HG02798 (cell line): ENCODE data around the gene TSR1.
"Not testable (repeated sequence)": the region's sequence is repeated elsewhere in the genome, so short reads cannot be mapped to it uniquely, and the experiment has no call there.

Source experiments
- ATAC-seq: cut with Tn5 transposase; IDR thresholded peaks from one replicate; pipeline ENCODE4 v1.9.1; 2021; ENCODE audit warnings: mild to moderate bottlenecking; ENCODE audit not compliant: unreplicated experiment, poor library complexity

TSR1 gene

DNA sequence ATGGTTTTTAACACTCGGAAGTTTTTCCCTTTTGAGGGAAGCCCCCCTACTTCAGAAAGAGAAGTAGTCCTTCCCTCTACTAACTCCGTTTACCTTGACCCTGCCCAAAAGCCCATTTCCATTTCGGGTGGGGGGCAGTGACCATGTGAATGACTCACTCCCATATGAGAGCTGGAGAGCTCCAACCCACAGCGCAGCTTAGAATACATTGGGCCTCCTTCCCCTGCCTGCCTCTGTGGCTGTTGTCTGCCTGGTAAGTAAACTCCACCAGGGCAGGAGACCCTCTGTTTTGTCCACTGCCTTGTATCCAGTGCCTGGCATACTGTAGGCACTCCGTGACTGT lies 2.0 kb upstream of the TSR1 start:
- ATAC-seq: no peak

DNA sequence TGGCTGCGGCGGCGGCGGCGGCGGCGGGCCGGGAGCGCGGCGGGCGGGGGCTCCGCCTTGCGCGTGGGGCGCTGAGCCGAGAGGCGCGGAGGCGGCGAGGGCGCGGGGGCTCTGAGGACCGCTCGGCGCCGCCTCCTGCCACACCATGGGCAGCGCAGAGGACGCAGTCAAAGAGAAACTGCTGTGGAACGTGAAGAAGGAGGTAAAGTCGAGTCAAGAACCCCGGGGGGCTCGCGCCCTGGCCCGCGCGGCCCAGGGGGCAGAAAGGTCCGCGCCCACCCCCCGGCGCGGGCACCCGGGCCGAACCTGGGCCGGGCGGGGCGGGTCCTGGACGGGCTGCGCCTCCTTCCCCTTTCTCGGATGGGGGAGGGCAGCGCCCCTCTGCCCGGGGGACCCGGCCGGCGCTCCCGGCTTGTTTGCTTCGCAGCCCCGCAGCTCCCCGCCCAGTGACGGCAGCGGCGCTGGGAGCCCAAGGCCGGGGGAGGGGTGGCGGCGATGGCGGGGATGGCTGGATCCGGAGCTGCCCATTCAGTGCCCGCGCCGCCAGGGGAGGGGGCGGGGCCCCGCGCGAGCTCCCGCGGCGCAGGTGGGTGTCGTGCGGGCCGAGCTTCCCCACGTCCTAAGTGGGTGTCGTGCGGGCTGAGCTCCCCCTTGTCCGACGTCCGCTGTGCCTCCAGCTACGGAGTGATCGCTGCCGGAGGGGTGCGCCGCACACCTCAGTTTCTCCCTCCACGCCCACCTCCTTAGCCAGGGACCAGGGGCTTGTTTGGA lies 1.5 kb upstream of the TSR1 start:
- ATAC-seq: peak; percentile 33

GRCh38 chr17:2336852-2337543 lies 741 bp upstream of the TSR1 start, which contains the start of gene SGSM2:
SGSM2 (plus strand) TSS chr17:2337501; CDS start chr17:2337689, 188 bp downstream.
- ATAC-seq: peak; percentile 37

DNA sequence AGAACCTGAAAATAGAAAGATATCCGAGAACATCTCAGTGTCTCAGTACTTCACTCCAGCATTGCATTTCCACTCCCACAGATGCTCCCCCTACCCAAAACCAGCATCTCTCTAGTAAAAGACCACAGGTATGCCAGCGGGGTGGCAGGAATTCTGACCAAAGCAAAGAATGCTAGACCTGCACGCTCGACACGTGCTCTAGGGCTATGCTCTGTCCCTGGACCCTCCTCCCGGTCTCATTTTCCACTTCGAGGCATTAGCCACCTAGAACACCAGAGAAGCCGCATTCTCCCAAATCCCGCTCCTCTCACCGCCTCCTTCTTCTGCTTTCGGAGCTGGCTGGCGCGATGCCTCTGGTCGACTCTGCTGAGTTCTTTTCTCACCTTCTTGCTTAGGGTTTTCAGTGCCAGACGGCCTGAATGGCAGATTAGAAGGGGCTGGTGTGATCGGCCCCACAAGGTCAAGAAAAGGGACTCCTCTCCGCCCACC lies 487 bp downstream of the TSR1 start:
- no peak for ATAC-seq

DNA sequence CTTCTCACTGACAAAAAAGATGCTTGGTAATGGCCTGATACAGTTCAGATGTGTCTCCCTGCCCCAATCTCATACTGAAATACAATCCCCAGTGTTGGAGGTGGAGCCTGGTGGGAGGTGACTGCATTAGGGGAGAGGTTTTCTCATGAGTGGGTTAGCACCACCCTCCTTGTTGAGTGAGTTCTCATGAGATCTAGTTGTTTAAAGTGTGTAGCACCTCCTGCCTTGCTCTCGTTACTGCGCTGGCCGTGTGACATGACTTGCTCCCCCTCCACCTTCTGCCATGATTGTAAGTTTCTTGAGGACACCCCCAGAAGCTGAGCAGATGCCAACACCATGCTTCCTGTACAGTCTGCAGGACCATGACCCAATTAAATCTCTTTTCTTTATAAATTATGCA lies 5.0 kb downstream of the TSR1 start:
- no peak for ATAC-seq

DNA sequence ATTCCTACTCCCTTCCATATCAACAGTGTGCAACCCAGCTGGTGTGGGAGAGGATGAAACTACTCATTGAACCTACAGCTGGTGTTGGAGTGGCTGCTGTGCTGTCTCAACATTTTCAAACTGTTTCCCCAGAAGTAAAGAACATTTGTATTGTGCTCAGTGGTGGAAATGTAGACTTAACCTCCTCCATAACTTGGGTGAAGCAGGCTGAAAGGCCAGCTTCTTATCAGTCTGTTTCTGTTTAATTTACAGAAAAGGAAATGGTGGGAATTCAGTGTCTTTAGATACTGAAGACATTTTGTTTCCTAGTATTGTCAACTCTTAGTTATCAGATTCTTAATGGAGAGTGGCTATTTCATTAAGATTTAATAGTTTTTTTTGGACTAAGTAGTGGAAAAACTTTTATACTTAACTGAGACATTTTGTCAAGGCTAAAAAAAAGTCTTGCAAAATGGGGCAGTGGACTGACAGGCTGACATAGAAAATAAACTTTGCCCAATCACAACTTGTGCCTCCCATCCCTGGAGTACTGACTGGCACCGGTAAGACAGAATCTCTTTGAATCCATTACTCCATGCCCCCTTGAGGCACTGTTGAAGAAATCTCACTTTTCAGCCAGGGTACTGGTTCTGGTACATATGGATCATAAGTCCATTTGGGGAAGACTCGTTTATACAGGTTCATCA lies 12.5 kb downstream of the TSR1 start:
- ATAC-seq: no peak

DNA sequence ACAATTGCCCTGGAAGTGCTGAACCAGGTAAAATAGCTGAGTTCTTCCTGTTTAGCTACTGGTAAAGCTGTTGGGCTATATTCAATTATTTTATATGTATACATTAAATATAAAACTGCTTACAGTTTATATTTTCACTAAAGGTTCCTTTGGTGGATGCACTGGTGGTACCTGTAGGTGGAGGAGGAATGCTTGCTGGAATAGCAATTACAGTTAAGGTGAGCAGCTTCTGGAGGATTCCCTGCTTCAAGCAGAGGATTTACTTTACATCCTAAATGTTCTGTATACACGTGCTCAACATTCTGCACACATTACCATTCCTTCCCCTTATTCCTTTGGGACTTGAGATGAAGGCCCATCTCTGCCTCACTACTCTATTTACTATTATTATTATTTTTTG lies 14.9 kb downstream of the TSR1 start:
- ATAC-seq: no peak

DNA sequence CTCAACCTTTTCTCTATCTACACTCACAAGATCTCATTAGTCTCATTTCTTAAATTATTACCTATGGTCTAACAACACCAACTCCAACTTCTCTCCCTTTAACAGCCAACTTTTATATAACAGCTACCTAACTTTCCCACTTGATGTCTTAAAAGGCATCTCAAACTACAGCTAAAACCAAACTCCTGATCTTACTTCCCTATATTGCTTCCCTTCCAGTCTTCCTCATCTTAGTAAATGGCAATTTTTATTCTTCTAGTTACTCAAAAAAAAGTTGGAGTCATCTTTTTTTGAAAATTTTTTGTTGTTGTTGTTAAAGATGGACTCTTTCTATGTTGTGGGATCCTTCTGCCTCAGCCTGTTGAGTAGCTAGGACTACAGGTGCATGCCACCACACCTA lies 17.2 kb downstream of the TSR1 start:
- no peak for ATAC-seq

GRCh38 chr17:2317796-2318195 lies 18.5 kb downstream of the TSR1 start:
- ATAC-seq: no peak

DNA sequence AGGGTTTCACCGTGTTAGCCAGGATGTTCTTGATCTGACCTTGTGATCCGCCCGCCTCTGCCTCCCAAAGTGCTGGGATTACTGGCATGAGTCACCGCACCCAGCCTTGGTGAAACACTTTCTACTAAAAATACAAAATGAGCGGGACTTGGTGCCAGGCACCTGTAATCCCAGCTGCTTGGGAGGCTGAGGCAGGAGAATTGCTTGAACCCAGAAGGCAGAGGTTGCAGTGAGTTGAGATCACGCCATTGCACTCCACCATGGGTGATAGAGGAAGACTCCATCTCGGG lies 19.4 kb downstream of the TSR1 start:
- ATAC-seq: not testable (repeated sequence)

GRCh38 chr17:2312736-2313135 lies 23.5 kb downstream of the TSR1 start:
- no peak for ATAC-seq

- ATAC-seq: no peak
These were observed 26.7 kb downstream of the TSR1 start for GRCh38 chr17:2309338-2310154.

GRCh38 chr17:2304931-2305330 lies 31.3 kb downstream of the TSR1 start:
- no peak for ATAC-seq

- ATAC-seq: peak; percentile 87
These were observed 32.8 kb downstream of the TSR1 start, which contains the start of the genes SMG6 and SRR for GRCh38 chr17:2303204-2304188. SMG6 (minus strand) TSS chr17:2303785; CDS start chr17:2303720, 65 bp downstream. SRR (plus strand) TSS chr17:2303950; CDS start chr17:2315561, 11,611 bp downstream.

DNA sequence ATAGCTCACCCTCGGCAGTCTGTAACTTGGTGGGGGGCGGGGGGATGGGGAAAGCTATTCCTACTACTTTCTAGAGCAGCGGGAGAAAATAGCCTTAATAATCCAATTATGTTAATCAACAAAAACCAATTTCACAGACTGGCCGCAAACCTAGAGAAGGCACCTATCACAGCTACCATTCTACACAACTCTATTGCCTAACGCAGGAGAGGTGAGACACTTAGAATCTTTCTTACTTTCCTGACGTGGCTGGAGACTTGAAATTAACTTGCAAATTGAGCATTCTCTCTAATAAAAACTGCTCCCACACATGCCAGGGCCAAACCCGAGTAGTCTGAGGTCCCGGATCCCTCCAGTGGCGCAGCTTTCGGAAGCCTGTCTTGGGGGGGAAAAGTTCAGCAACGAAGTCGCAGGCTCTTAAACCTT lies 33.5 kb downstream of the TSR1 start:
- no peak for ATAC-seq

- no peak for ATAC-seq
These were observed 36.5 kb downstream of the TSR1 start for GRCh38 chr17:2299756-2300155.

GRCh38 chr17:2299136-2299535 lies 37.1 kb downstream of the TSR1 start:
- no peak for ATAC-seq

DNA sequence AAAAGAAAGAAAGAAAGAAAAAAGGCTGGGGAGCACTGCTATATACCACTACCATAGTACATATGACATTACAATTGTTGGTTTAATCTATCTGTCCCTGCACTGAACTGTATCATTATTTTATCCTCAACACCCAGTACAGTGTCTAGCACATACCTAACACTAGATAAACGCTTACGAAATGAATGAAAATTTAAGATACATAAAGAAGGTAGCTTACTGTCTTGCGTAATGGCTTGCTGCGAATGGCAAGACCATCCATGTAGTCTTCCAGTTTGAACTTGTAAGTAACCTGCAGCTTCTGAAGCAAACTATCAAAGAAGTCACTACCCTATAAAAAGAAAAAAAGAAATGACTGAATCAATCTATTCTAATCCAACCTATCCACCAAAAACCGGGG lies 39.2 kb downstream of the TSR1 start:
- no peak for ATAC-seq

- no peak for ATAC-seq
These were observed 40.7 kb downstream of the TSR1 start for GRCh38 chr17:2295575-2295974.
